ENCODE results near the gene DPP10.
"Not testable (repeated sequence)": the region's sequence is repeated elsewhere in the genome, so short reads cannot be mapped to it uniquely, and the experiment has no call there.

Gene DPP10

DNA sequence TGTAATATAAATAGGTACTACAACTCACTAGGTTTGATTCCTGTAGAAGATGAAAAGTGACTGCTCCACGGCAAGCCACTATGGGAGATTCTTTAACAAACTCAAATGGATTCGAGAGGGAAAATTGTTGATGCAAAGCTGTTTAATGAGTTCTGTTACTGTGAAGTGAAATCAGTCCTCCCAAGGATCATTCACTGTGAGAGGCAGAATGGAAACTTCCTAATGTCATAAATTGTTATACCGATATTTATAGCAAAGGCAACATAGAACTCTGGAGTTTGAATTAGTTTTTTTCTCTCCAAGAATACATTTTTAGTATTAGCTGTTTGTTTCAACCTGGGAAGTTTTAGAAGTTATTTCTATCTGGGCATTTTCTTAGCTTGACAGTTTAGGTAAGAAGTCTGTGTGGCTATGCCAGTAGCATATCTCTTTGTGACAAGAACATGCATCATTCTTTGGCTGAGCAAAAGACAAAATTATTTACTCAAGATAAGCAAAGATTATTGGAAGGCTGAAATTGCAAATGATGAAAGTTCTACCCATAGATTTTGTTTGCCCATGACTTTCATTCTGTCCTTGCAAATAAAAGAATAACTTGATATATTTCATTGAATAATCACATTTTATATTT lies 979.7 kb downstream of the DPP10 start:
- no peak for DNase-seq (ENCODE audit: low read depth in 3 of 3)

DNA sequence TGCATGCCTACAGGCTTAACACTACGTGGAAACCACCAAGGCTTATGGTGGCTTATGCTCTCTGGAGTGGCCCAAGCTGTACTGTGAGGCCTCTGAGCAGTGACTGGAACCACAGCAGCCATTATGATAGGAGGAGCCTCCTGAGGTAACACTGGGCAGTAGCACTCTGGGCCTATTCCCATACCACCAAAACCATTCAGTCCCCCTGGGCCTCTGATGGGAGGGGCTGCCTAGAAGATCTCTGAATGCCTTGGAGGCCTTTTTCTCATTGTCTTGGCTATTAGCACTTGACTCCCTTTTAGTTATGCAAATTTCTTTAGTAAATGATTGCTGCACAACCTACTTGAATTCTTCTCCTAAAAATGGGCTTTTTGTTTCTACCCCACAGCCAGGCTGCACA lies 985.0 kb downstream of the DPP10 start:
- no peak for DNase-seq (ENCODE audit: low read depth in 3 of 3)

DNA sequence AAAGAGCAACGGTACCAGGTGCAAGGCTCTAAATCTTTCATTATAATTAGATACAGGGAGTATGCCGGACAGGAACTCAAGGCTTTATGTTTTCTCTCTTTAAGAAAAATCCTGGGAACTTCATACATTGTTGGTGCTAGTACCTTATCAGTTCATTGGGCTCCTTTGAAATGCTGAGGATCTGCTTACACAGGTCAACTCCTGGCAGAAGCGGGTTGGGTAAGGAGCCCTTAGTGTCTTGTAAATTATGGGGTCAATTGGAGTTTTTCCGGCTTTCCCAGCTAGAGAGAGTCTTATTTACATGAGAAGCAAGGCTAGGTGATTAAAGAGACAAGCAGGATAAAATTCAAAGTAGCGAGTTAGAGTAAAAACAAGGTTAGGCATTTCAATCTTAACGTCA lies 998.3 kb downstream of the DPP10 start:
- DNase-seq (ENCODE audit: low read depth in 3 of 3): not testable (repeated sequence)

DNA sequence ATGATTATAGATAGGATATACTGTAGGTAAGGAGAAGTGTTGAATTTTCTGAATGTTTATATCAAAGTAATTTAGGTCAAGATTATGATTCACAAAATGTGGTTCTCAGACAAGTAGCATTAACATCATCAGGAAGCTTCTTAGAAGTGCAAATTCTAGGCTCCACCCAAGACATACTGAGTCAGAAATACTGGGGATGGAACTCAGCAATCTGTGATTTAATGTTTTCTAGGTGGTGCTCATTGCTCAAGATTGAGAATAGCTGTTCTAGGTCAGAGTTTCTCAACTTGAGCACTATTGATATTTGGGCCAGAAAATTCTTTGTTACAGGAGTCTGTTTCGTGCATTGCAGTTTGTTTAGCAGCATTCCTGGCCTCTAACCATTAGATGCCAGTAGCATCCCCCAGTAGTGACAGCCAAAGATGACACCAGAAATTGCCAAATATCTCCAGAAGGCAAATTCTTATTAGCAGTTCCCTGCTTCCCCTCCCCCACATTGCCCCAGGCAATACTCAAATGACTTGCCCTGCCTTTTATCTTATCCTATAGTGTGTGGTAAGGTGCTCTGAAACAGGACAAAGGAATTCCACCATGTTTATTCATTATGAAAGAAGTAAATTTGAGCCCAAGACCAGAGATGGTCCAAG lies 1001.2 kb downstream of the DPP10 start:
- no peak for DNase-seq (ENCODE audit: low read depth in 3 of 3)

DNA sequence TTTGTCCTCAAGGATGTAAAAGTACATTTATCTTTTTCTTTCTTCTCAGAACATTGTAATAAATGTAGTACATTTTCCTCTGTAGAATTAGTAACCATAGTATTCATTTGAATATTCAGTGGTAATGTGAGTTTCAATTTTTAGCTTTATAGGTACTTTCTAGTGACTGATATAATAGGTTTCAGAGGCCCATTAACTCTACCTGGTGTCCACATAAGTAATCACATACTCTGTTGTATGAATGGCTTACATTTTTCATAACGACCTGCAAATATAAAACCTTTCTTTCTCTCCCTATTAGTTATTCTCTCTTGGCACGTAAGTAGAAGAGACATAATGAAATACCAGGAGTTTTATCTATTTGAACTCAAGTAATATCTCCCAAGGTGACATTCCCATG lies 1017.6 kb downstream of the DPP10 start:
- DNase-seq (ENCODE audit: low read depth in 3 of 3): no peak

DNA sequence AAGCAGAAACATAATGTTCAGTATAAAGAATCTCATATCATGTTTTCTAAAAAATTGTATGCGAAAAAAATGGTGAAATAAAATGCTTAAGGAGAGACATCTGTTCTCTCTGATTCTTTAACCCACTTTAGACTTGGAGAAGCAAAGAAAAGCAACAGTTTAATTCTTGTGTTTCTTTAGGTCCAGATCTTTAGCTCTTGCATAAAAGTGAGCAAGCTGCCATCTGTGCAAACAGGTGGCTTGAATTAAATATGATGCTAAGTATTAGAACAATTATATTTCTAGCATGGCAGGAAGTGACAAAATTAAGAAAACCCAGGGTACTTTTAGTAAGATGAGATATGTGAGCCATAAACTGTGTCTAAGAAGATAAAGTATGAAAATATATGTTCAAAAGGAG lies 1038.3 kb downstream of the DPP10 start:
- no peak for DNase-seq (ENCODE audit: low read depth in 3 of 3)

DNA sequence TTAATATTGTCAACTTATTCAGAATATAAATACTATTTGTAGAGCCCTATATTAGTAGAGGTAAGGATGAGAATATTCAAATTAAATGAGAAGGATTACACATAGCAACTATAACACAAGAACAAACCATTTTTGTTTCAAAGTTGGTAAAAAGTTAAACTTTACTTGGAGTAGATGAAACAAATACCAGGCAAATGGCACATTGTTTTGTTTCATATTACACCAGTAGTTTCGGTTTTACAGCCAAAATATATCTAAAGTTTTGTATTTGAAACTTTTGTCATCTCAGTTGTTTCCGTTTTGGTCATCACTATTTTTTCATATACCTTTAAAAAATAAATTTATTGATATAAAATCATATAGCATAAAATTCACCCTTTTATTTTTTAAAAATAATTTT lies 1039.4 kb downstream of the DPP10 start:
- DNase-seq (ENCODE audit: low read depth in 3 of 3): no peak

DNA sequence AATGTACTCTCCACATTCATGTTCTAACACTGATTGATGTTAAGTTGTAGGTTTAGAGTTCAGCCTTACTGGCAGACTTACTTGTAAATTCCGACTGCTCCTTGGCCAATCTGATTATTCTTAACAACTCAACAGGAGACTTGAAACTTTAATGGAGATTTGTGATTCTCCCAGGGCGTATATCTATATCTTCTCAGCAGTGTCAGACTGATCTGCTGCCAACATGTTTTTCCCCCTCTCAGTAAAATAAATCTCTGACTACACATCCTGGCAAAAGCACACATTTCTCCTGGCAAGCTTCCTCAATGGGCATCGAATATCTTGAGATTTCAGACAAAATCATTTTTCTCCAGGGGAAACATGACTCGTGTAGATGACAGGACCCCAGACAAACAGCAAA lies 1041.2 kb downstream of the DPP10 start:
- DNase-seq (ENCODE audit: low read depth in 3 of 3): no peak

DNA sequence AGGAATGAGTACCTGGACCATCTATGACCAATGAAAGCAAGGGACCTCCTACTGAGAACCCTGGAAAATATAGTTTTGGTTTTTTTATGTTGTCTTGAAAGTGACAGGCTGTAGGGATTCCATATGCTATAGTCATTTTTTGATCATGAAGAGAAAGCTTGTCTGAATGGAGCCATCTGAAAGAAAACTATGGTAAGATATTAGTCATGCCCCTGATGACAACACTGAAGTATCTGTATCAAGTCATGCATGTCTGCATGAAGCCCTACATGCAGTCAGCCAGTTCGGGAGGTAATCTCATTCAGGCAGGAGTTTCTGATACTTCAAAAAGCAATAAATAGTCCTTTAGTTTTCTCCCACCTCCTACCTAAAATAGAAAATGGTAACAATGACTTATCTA lies 1042.0 kb downstream of the DPP10 start:
- no peak for DNase-seq (ENCODE audit: low read depth in 3 of 3)

DNA sequence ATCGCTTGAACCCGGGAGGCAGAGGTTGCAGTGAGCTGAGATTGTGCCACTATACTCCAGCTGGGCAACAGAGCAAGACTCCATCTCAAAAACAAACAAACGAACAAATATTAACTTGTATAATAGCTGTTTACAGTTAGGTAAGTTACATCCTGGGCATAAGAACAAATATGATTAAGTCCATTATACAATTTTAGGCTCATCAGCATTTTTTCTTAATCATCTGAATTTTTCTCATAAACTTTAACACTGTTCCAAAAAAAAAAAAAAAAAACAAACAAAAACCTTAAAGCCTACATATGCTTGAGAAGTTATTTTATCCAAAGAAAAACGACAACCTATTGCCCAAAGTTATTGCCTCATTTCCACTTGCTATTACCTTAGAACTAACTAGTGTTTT lies 1042.5 kb downstream of the DPP10 start:
- no peak for DNase-seq (ENCODE audit: low read depth in 3 of 3)

DNA sequence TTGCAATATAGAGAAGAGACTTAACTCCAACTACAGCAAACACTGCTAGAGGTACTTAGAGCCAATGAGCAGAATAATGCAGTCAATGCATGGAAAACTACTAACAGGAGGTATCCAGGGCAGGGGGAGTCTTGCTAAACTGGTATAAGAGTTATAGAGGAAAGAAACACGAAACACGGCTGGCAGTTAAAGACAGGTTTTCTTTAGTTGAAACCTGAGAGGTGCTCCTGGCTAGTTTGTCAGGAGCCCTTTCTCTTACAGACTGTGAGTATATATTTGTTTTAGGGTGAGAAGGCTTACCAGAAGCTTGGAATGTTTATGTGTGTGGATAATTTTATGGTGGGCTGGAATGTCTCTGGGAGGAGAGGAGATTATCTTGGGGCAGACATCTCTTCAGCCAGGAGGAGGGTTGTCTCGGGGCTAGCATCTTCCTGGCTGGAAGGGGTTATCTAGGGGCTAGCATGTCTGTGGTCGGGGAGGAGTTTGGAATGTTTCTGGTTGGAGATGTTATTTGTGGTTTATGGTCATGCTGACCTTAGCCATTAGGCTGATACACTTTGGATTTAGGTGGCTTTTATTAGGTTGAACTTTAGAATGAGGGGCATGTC lies 1048.8 kb downstream of the DPP10 start:
- DNase-seq (ENCODE audit: low read depth in 3 of 3): no peak

DNA sequence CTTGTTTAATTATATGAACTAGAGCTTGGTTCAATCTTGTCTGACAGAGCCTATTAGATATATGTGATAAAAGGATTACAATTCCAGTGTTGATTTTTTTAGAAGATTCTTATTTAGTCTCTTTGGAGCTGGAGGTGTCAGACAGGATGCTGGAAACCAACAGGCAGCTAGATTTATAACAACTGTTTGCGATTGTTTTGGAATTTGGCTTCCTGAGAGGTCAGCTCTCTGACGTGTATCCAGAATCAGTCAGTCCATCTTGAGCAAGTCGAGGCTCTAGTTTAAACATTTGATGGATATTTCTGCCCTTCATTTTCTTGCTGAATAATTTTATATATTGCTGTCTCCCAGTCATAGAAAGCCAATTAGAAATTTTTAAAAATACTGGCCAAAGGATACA lies 1062.9 kb downstream of the DPP10 start:
- DNase-seq (ENCODE audit: low read depth in 3 of 3): no peak

DNA sequence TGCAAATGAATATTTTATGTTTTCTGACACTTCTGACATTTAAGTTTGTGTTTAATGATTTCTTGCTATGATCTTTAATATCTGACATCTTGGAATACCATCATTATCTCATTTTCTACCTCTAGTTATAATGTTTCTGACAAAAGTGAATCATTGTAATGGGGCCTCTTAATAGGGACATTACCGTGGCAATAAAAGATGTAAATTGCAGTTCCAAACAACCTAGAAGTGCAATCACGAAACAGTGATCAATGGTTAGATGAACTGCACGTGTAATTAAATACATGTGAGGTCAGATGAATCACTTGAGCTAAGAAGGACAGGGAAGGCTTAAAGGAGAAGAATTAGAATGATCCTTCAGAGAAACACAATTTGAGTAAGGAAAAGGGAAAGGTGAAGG lies 1078.3 kb downstream of the DPP10 start:
- DNase-seq (ENCODE audit: low read depth in 3 of 3): no peak

DNA sequence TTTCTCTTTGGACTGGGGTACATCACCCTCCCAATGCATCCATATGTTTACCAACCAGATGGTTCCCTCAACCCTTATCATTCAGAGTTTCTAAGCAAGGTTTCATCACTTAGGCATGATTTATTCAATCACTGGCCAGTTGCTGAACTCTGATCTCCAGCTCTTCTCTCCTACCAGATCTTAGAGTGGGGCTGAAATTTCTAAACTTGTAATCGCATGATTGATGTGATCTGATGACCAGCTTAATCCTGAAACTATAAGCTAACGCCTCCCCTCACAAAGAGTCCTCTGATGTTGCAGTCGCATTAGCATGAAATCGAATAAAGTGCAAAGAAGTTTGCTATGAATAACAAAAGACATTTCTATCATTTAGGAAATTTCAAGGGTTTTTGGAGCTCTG lies 1082.0 kb downstream of the DPP10 start:
- no peak for DNase-seq (ENCODE audit: low read depth in 3 of 3)

DNA sequence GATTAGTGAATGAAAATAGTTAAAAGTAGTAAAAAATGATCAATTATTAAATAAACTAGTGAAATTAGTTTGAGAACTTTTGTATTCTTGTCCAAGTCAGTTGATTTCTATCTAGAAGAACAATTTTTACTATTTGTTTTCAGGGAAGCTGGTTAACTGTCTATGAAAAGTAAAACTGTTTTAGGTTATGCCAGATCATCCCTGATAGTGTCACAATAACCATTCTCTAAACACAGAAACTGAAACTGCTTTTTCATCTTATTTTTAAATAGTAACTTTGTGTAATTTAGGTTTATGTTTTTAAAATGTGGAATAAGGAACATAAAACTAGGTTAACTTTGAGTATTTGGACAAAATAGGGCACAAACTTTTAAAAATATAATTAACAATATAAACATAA lies 1087.2 kb downstream of the DPP10 start:
- DNase-seq (ENCODE audit: low read depth in 3 of 3): no peak

DNA sequence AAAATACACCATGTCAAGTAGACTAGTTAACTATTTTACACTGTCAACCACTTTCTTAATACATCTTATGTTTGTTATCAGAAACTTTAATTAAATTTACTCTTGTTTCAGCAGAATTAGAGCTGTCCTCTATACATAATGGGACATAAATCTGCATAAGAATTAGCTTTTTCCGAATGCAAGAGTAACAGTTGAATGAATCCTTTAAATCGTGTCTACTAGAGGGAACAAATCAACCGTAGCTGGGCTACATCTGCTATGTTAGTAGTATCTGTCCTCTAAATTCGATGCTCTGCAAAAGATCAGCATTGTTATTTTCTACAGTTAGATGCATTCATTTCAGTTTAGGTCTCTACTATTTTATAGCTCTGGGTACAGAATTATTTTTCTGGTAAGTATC lies 1090.6 kb downstream of the DPP10 start:
- DNase-seq (ENCODE audit: low read depth in 3 of 3): no peak

DNA sequence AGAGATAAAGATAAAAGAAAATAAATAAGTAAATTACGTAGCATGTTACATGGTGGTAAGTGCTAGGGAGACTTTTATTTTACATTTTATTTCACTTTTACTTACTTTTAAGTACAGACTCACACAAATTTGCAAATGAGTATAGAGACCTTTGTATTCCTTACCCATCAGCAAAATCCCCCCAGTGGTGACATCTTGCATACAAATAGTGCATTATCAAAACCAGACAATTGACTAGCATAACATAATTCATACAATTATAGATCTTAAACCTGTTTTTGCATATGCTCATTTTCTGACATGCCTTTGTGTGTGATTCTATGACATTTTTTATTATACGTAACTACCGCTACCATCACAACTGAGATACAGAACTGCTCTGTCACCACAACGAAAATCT lies 1099.4 kb downstream of the DPP10 start:
- no peak for DNase-seq (ENCODE audit: low read depth in 3 of 3)

DNA sequence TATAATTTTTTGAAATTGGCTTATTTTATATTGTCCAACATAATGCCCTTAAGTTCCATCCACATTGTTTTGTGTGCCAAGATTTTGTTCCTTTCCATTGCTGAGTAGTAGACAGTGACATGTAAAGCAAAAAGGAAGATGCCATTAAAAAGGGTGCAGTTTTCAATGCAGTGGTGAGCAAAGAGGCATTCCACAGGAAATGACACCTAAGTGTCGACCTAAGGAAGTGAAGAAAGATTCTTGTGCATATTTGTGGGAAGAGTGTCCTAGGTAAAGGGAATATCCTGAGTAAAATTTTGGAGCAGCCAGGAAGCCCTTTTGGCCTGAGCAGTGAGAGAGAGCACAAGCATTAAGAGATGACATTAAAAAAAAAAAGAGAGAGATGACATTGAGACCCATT lies 1099.9 kb downstream of the DPP10 start:
- DNase-seq (ENCODE audit: low read depth in 3 of 3): no peak

DNA sequence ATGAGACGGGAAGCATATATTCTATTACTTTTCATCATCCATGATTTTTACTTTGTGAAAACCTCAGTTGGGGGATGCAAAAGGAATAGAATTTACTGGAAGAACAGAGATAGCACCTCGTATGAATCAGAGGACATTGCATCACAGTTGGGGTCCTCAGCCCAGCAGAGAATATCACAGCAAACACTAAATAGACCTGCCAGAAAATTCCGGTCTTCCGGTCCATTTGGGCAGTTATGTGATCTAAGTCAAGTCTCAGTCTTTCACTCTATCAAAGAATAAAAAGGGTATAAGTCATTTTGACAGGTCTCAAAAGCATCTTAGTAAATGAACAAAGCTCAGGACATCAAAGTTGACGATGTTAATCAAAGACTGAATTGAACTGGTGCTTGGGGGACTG lies 1100.6 kb downstream of the DPP10 start:
- no peak for DNase-seq (ENCODE audit: low read depth in 3 of 3)

DNA sequence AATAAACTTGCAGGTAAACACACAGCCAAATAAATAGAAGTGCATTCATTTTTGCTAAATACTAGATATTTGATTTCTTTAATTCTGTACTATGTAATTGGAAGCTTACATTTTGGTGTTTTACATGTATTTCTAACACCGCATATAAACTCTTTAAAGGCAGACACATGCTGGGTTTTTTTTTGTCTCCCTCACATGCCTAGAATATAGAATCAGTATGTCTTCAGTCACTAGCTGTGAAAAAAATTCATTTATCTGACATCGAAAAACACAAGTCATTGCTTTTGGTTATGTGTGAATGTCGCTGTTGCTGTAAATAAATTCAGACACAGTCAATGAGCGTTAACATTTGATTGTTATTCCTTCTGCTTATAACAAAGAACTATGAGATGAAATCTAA lies 1101.0 kb downstream of the DPP10 start:
- no peak for DNase-seq (ENCODE audit: low read depth in 3 of 3)

DNA sequence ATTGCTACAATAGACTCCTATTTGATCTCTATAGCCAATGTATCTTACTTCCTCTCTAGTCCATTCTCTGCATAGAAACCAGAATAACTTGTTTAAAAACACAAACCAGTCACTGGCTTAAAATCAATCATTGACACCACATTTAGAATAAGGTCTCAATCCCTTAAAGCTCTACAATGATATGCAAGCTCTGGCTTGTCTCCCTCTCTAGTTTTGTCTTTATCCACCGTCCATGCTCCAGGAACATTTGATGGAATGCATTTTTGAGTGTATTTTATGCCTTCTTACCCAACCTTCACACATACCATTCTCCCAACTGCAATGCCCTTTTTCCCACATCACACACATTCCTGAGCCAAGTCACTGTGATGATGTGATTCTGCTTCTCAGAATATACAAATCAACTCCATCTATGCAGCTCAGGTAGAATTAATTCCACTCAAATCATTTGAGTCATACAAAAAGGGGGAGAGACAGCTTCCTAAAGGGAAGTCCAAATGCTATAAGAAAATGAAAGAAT lies 1107.2 kb downstream of the DPP10 start:
- DNase-seq (ENCODE audit: low read depth in 3 of 3): no peak

DNA sequence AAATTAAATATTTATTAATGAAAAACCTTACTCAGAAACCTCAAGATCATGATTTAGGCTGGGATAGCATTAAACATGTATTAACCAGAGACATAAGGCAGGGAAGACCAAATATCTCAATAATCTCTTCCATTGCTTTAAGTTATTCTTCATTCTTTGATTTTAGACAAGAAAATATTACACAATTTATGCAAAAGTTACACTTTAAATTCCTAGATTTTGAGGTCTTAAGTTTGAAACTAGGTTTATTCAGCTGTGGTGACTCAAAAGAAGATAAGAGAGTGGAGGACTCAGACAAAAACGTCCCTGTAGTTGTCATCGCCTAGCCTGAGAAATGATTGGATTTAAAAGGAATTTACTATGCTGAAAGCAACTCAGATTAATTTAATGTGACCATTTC lies 1110.3 kb downstream of the DPP10 start:
- DNase-seq (ENCODE audit: low read depth in 3 of 3): no peak

DNA sequence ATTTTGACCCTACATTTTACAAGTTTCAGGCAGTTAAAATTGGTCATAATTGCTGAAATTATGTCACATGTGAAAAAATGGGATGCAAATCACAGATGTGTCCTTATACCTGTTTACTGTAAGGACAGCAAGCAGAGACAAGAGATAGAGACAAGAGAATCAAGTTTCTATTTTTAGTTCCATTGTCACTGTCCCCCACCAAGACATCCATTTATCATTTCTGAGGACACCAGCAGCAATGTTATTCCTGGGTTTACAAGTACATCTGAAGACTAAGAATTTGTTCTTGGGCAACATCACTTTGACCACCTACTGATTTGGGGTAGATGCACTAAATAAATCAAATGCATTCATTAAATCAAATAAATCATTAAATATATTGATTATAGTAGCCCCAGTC lies 1111.7 kb downstream of the DPP10 start:
- no peak for DNase-seq (ENCODE audit: low read depth in 3 of 3)
